PC-9 (cell line): ENCODE results near the gene ZNF845. TPM values are rescaled to one million over a fixed set of nuclear protein-coding genes. Genes with fewer than 3 reads are reported as not detected.
"Not testable (repeated sequence)": the region's sequence is repeated elsewhere in the genome, so short reads cannot be mapped to it uniquely, and the experiment has no call there.

Experiments used
- BruUV-seq: library from RNA; stranded (reverse); fragments of 400-500 nt; replicated peaks from 2 replicates; lab custom pipeline; 2021; lab: Mats Ljungman, UMichigan
- CTCF ChIA-PET: fragments of 300-600 bp; sonication (Branson Sonifier 250); formaldehyde crosslinking; loops from one replicate; lab custom pipeline; 2022; ENCODE audit warnings: antibody characterized with exemption; lab: Charles Lee
- POLR2A ChIA-PET: fragments of 300-600 bp; sonication (Branson Sonifier 250); formaldehyde crosslinking; loops from one replicate; lab custom pipeline; 2022; ENCODE audit warnings: antibody characterized with exemption; ENCODE audit not compliant: unreplicated experiment; lab: Charles Lee
- DNase-seq, 2 experiments: peaks; one replicate each; pipeline versions ENCODE4 v3.0.0 to v3.0.0-alpha.2; 2015 to 2022; ENCODE audit warnings: mixed read lengths in 1 of 2
- H2AFZ ChIP-seq: fragments of 200-600 bp; sonication (generic); 2 replicates; pipeline ENCODE4 v1.8.1; 2017; ENCODE audit warnings: antibody characterized with exemption
- H3F3A ChIP-seq: fragments of 200-600 bp; sonication (generic); 2 replicates; pipeline ENCODE4 v1.8.1; 2017; ENCODE audit warnings: antibody characterized with exemption, mild to moderate bottlenecking, low read depth; ENCODE audit not compliant: insufficient read depth
- H3K27ac ChIP-seq: fragments of 200-600 bp; sonication (generic); 2 replicates; pipeline ENCODE4 v1.6.1; 2016; ENCODE audit warnings: mixed run types
- H3K27me3 ChIP-seq: fragments of 200-600 bp; sonication (generic); 2 replicates; pipeline ENCODE4 v1.6.1; 2016; ENCODE audit warnings: low read depth, mixed run types; ENCODE audit not compliant: insufficient read depth
- H3K36me3 ChIP-seq: fragments of 200-600 bp; sonication (generic); 2 replicates; pipeline ENCODE4 v1.6.1; 2016; ENCODE audit warnings: low read depth, mixed run types
- H3K4me1 ChIP-seq: fragments of 200-600 bp; sonication (generic); replicated peaks from 2 replicates; pipeline ENCODE4 v1.6.1; 2016; ENCODE audit warnings: mixed run types; ENCODE audit not compliant: insufficient read depth
- H3K4me2 ChIP-seq: fragments of 200-600 bp; sonication (generic); 2 replicates; pipeline ENCODE4 v1.6.1; 2017; ENCODE audit warnings: mixed run types
- H3K4me3 ChIP-seq: fragments of 200-600 bp; sonication (generic); 2 replicates; pipeline ENCODE4 v1.6.1; 2016; ENCODE audit warnings: mixed run types
- H3K79me2 ChIP-seq: fragments of 200-600 bp; sonication (generic); 2 replicates; pipeline ENCODE4 v1.6.1; 2017; ENCODE audit warnings: low read depth, mixed run types
- H3K9me2 ChIP-seq: fragments of 200-600 bp; sonication (generic); 2 replicates; pipeline ENCODE4 v1.8.1; 2017; ENCODE audit warnings: mild to moderate bottlenecking; ENCODE audit not compliant: insufficient read depth
- H3K9me3 ChIP-seq: fragments of 200-600 bp; sonication (generic); 2 replicates; pipeline ENCODE4 v1.8.1; 2016; ENCODE audit warnings: low read depth; ENCODE audit not compliant: insufficient read depth
- H4K20me1 ChIP-seq: fragments of 200-600 bp; sonication (generic); 2 replicates; pipeline ENCODE4 v1.8.1; 2017; ENCODE audit not compliant: insufficient read depth
- EZH2 ChIP-seq: fragments of 200-600 bp; sonication (generic); IDR thresholded peaks from 2 replicates; pipeline ENCODE4 v1.8.0; 2017; ENCODE audit warnings: antibody characterized with exemption, low read depth
- intact Hi-C: fragments of 100-400 bp; cut with micrococcal nuclease; formaldehyde crosslinking; loops from one replicate; pipeline ENCODE4 v1.10.0; 2022; ENCODE audit not compliant: unreplicated experiment
- total RNA-seq: library from RNA; stranded (reverse); gene quantifications from 2 replicates; pipeline ENCODE4 v1.2.3, GENCODE V29; 2021
- TF ChIP-seq, protein P1 (sequence below): fragments of 200-600 bp; sonication (generic); conservative IDR thresholded peaks from 2 replicates; pipeline ENCODE4 v1.6.1; 2017; ENCODE audit warnings: mixed run types, antibody characterized with exemption, mild to moderate bottlenecking, moderate library complexity

The ZNF845 gene
- total RNA-seq, 1 experiment from 2014 or later: 8.6 TPM

DNA sequence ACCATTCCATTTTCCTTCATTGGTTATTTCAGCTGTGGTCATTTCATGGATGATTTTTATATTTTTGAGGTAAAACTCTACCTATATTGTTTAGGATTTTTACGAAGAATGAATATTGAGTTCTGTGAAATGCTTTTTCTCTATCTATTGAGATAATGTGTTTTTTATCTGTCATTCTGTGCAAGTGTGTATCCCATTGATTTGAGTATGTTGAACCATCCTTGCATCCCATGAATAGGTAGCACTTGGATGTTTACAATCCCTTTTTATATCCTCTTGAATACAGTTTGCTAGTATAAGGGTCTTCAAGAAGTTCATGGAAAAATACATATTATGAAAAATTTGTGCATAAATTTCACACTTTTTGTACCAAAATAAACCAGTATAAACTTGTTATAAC lies 22.2 kb downstream of the ZNF845 start:
- Histone ChIP-seq H3K9me3 (peaks cover 72% of the 10 kb centered on the region), H3K4me1 (no peaks in the 10 kb centered on the region), H3K79me2 (no peaks in the 10 kb centered on the region), H3K9me2 (no peaks in the 10 kb centered on the region), H3K4me3 (no peak overlapping the region), H2AFZ (no peak overlapping the region), H4K20me1 (no peaks in the 10 kb centered on the region), H3K4me2 (no peak overlapping the region), H3K27ac (no peak overlapping the region), H3K36me3 (peaks cover 28% of the 10 kb centered on the region), H3K27me3 (no peaks in the 10 kb centered on the region), H3F3A (peaks cover 5% of the 10 kb centered on the region; the same call in 1 of the 2 replicates)
- DNase-seq: no peak
- intact Hi-C loops: no loop called here
- BruUV-seq: no TSS peak
- ChIA-PET POLR2A (no interaction called here), CTCF (no interaction called here)
- no peak for TF ChIP-seq EZH2
- TF ChIP-seq, protein P1, sequence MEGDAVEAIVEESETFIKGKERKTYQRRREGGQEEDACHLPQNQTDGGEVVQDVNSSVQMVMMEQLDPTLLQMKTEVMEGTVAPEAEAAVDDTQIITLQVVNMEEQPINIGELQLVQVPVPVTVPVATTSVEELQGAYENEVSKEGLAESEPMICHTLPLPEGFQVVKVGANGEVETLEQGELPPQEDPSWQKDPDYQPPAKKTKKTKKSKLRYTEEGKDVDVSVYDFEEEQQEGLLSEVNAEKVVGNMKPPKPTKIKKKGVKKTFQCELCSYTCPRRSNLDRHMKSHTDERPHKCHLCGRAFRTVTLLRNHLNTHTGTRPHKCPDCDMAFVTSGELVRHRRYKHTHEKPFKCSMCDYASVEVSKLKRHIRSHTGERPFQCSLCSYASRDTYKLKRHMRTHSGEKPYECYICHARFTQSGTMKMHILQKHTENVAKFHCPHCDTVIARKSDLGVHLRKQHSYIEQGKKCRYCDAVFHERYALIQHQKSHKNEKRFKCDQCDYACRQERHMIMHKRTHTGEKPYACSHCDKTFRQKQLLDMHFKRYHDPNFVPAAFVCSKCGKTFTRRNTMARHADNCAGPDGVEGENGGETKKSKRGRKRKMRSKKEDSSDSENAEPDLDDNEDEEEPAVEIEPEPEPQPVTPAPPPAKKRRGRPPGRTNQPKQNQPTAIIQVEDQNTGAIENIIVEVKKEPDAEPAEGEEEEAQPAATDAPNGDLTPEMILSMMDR: no peak

DNA sequence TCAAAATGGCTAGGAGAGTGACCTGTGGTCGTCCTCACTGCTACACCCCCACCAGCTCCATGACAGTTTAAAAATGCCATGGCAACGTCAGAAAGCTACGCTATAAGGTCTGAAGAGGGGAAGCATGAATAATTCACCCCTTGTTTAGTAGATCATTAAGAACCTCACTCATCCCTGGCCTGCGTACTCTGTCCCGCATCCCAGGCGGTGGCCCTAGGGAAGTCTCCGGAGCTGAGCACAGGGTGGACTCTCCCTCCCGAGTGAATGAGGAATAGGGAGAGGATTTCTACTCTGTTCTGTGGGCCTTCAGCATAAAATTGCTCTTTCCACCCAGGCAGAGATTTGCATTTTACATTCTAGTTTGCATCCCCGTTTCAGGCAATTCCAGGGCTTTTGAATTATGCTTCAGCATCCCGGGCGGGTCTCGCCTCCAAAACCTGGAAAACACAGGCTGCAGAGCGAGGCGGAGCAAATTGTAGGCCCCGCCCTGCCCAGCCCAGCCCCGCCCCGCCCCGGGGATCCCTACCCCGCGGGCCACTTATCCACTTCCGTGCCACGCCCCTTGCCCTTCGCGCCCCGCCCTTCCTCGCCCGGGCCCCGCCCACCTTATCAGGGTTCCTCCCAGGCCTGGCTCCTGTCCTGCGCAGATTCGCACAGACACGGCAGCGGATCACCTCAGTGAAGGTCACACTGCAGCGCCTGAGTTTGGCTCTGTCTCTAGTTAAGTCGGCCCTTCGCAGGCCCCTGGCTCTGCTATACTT lies 24.5 kb downstream of the ZNF845 start:
- CTCF ChIA-PET: no interaction called here
- Histone ChIP-seq H3K36me3 (peaks cover 5% of the 10 kb centered on the region; the same call in 1 of the 2 replicates), H3K4me2 (no peak overlapping the region), H3K9me2 (no peaks in the 10 kb centered on the region), H3K27me3 (no peaks in the 10 kb centered on the region), H3F3A (peaks cover 5% of the 10 kb centered on the region; the same call in 1 of the 2 replicates), H4K20me1 (no peaks in the 10 kb centered on the region), H3K4me1 (no peaks in the 10 kb centered on the region), H2AFZ (no peak overlapping the region), H3K79me2 (no peaks in the 10 kb centered on the region), H3K4me3 (no peak overlapping the region), H3K9me3 (peaks cover 50% of the 10 kb centered on the region), H3K27ac (no peak overlapping the region)
- POLR2A ChIA-PET: no interaction called here
- DNase-seq: no peak
- intact Hi-C loops: no loop called here
- no TSS peak for BruUV-seq
- TF ChIP-seq, protein P1: no peak
- no peak for TF ChIP-seq EZH2

- H3K4me1 ChIP-seq, H3K4me2 ChIP-seq, H3K27me3 ChIP-seq, H3K27ac ChIP-seq, CTCF ChIA-PET, DNase-seq, H3F3A ChIP-seq, H4K20me1 ChIP-seq, H3K4me3 ChIP-seq, H2AFZ ChIP-seq, BruUV-seq, H3K9me2 ChIP-seq, H3K36me3 ChIP-seq, POLR2A ChIA-PET, H3K79me2 ChIP-seq: not testable (repeated sequence)
- intact Hi-C loops: loop anchor here (10.0 kb wide), 1 partner anchor 165 kb away; the partner anchor contains the start of gene ZNF665
- peaks cover 34% of the 10 kb centered on the region for H3K9me3 ChIP-seq
Measured at GRCh38 chr19:53360056-53360455, 26.5 kb downstream of the ZNF845 start.
